ENCODE data around the gene PRRC2B.
"Not testable (repeated sequence)": the region's sequence is repeated elsewhere in the genome, so short reads cannot be mapped to it uniquely, and the experiment has no call there.

PRRC2B gene

DNA sequence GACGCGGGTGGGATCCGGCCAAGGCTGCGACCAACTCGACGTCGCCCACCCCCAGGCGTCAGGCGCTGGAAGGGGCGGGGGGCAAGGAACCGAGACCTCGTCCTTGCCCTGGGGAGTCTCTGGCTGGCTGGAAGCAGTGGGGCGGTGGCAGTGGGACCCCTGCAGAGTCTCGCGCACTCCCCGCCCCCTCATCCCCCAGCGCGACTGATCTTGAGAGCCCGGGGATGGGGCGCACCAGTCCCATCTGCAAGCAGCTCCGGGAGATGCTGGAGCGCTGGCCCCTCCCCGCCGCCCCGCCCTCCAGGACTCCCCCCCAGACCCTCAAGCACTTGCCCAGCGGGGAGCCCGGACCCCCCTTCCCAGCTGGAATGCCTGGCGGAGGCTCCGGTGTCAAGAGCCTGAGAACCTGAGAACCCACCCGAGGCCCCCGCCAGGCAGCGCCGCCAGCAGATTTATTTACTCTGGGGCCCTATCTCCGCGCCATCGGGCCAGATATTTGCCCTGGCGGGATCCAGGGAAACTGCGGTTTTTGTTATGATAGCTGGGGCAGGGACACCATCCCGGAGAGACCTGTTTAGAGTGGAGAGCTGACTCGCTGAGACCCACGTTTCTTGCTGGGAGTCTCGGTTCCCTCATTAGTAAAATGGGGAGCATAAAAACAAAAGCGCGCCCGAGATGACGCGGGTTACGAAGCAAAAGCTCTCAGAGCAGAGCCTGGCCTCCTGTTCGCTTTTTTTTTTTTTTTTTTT is 152.6 kb downstream of the PRRC2B start:
- DNase-seq: no peak

DNA sequence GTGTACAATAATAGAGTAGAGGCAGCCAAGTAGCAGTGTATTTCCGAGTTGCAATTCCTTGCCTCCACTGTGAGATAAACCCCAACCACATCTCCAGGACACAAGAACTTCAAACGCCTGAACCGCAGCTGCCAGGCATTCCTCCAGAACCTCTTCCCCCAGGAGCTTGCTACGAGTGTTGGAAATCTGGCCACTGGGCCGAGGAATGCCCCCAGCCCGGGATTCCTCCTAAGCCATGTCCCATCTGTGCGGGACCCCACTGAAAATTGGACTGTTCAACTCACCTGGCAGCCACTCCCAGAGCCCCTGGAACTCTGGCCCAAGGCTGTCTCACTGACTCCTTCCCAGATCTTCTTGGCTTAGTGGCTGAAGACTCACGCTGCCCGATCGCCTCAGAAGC is 155.3 kb downstream of the PRRC2B start:
- DNase-seq: not testable (repeated sequence)

Data from CD4-positive, alpha-beta T cell treated with Interleukin-4 for 1 hour (primary cell).